Midbrain (tissue), 1 donor: ENCODE results near the gene CAV1.

Experiments used
- DNase-seq: peaks from one replicate; lab custom pipeline; 2025; lab: John Stamatoyannopoulos, UW

CAV1 gene

GRCh38 chr7:116505278-116505677 lies 19.6 kb upstream of the CAV1 start:
- no peak for DNase-seq

- no peak for DNase-seq
Measured at GRCh38 chr7:116505823-116506222, 19.0 kb upstream of the CAV1 start.

- no peak for DNase-seq
Measured at GRCh38 chr7:116509982-116510579, 14.8 kb upstream of the CAV1 start.

- no peak for DNase-seq
Measured at GRCh38 chr7:116510795-116511194, 14.0 kb upstream of the CAV1 start.

GRCh38 chr7:116511552-116512519 lies 13.0 kb upstream of the CAV1 start:
- peak; percentile 75 for DNase-seq

- DNase-seq: no peak
Measured at GRCh38 chr7:116512520-116513188, 12.2 kb upstream of the CAV1 start.

- no peak for DNase-seq
Measured at GRCh38 chr7:116515584-116515983, 9.3 kb upstream of the CAV1 start.

GRCh38 chr7:116516324-116516723 lies 8.5 kb upstream of the CAV1 start:
- no peak for DNase-seq

- no peak for DNase-seq
Measured at GRCh38 chr7:116517626-116518025, 7.2 kb upstream of the CAV1 start.

GRCh38 chr7:116518961-116519360 lies 5.9 kb upstream of the CAV1 start:
- no peak for DNase-seq

GRCh38 chr7:116521046-116521664 lies 3.7 kb upstream of the CAV1 start:
- DNase-seq: no peak

- no peak for DNase-seq
Measured at GRCh38 chr7:116522247-116522646, 2.6 kb upstream of the CAV1 start.

GRCh38 chr7:116524221-116524608 lies 621 bp upstream of the CAV1 start:
- no peak for DNase-seq

GRCh38 chr7:116525298-116525912 lies 569 bp downstream of the CAV1 start:
- no peak for DNase-seq

GRCh38 chr7:116525913-116526861 lies 1.4 kb downstream of the CAV1 start:
- DNase-seq: peak; percentile 50

- no peak for DNase-seq
Measured at GRCh38 chr7:116526897-116527296, 2.1 kb downstream of the CAV1 start.

- no peak for DNase-seq
Measured at GRCh38 chr7:116527521-116527920, 2.7 kb downstream of the CAV1 start.

GRCh38 chr7:116528008-116528789 lies 3.4 kb downstream of the CAV1 start:
- DNase-seq: no peak

- no peak for DNase-seq
Measured at GRCh38 chr7:116529250-116529649, 4.4 kb downstream of the CAV1 start.
